ENCODE measurements around the gene HCAR3. TPM values are rescaled to one million over a fixed set of nuclear protein-coding genes. Genes with fewer than 3 reads are reported as not detected.

The HCAR3 gene
- total RNA-seq (2014; rRNA removed; shearing (Covaris generic)): not detected in 2 replicates

GRCh38 chr12:122716658-122717057, at the start of gene HCAR3:
Gene HCAR3, minus strand, starts transcription at chr12:122716811. Its CDS starts 74 bp downstream, at chr12:122716737.

DNA sequence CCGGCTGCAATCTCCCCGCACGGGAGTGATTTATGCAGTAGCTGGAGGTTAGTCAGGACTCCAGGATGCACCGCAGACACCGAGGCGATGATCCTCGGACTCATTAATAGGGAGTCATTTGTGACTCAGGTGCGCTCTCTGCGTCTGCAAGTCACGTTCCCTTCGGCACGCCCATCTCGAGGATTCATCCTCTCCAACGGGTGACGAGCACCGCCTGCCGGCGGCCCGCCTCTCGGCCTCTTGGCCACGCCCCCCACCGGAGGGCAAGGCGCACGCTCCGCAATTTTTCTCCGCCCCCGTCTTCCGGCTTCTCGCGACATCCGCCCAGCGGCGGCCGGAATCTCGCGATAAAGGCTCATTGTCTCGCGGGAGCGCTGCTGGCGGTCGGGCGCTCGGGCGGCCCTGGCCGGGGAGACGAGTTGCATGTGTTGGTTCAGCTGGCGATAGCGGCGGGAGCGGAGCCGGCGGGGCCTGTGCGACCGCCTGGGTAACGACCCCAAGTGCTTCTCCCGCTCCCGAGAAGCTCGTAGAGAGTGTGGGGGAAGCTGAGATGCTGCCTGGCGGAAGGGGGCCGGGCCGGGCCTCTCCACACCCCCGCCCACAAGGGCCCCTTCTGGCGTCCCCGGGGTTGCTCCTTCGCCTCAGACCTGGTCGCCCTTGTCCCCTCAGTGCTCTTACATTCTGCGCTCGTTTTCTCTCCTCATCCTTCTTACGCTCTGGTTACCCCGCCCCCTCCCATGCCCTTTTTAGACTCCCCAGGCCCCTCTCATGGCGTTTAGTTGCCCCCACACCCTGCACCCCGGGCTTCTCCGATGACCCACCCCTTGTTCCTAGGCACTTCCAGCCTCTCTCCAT, 36.1 kb upstream of the HCAR3 start, which contains the start of gene DENR:
Gene DENR, plus strand, starts transcription at position 361 of the 855 bp plus-strand sequence. CDS start 878 bp downstream, outside the sequence.

GRCh38 chr12:122730215-122731014, 13.8 kb upstream of the HCAR3 start, which contains the start of gene HCAR1:
Gene HCAR1, minus strand, starts transcription at chr12:122730844. Its CDS starts 505 bp downstream, at chr12:122730339.

DNA sequence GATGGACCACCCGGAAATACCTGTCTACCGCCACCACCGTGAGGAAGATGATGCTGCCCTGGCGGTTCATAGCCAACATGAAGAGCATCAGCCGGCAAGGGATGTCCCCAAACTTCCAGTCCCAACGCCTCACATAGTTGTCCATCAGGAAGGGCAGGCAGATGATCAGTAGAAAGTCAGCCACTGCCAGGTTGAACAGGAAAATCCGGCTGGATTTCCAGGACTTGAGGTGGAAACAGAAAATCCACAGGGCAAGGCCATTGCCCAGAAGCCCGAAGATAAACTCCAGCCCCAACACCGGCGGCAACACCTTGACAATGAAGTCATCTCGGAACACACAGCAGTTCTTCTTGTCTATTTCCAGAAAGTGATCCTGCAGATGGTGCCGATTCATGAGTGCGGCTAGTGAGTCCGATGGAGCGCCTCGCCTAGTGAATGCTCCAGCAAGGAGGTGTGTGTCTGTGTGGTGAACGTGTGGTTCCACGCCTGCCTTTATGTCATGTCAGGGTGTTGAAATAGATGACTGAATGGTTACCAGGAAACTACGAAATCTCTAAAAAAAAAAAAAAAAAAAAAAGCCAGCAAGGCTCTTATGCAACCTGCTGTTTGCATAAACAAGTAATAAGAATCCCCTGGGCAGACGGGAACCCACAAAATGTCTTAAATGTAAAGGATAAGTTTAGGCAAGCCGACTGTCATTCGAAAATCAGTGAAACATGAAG, 13.6 kb downstream of the HCAR3 start, which contains the start of gene HCAR2:
Gene HCAR2, minus strand, starts transcription at position 468 of the 722 bp plus-strand sequence. Its CDS starts 74 bp downstream, at position 394.

Small RNA genes lying within 50 kb of the gene (small RNA-seq; reads per million reads assigned to genes)
- not detected for gene AC026333.2

Other genes with a start within 250 kb of the HCAR3 start
- 28.6 and 31.3 TPM in 2 replicates for gene ZCCHC8, start 215.9 kb downstream of the HCAR3 start, total RNA-seq (2014; rRNA removed; shearing (Covaris generic))
- gene RSRC2, start 189.9 kb downstream of the HCAR3 start, total RNA-seq (2014; rRNA removed; shearing (Covaris generic)): 111 and 118 TPM in 2 replicates
- 53.8 and 57.8 TPM in 2 replicates for gene KNTC1, start 189.6 kb downstream of the HCAR3 start, total RNA-seq (2014; rRNA removed; shearing (Covaris generic))
- not detected in 2 replicates for gene HCAR2, start 13.5 kb downstream of the HCAR3 start, total RNA-seq (2014; rRNA removed; shearing (Covaris generic))
- 0.11 TPM in 1 of 2 replicates, not detected in the other for gene HCAR1, start 14.0 kb upstream of the HCAR3 start, total RNA-seq (2014; rRNA removed; shearing (Covaris generic))
- gene DENR, start 36.0 kb upstream of the HCAR3 start, total RNA-seq (2014; rRNA removed; shearing (Covaris generic)): 48.0 and 51.6 TPM in 2 replicates
- gene CCDC62, start 57.8 kb upstream of the HCAR3 start, total RNA-seq (2014; rRNA removed; shearing (Covaris generic)): 0.05 and 0.34 TPM in 2 replicates
- 33.1 and 45.6 TPM in 2 replicates for gene HIP1R, start 118.6 kb upstream of the HCAR3 start, total RNA-seq (2014; rRNA removed; shearing (Covaris generic))
- 73.6 and 74.5 TPM in 2 replicates for gene VPS37B, start 179.3 kb upstream of the HCAR3 start, total RNA-seq (2014; rRNA removed; shearing (Covaris generic))
- 39.8 and 40.5 TPM in 2 replicates for gene ABCB9, start 249.7 kb upstream of the HCAR3 start, total RNA-seq (2014; rRNA removed; shearing (Covaris generic))

Measured in A375 (cell line).